Lower lobe of right lung (tissue), 2 donors: ENCODE measurements around the gene PLAC1. TPM values are rescaled to one million over a fixed set of nuclear protein-coding genes. Genes with fewer than 3 reads are reported as not detected.

Experiments
- ATAC-seq, 2 donors: fragments of 200-7000 bp; cut with Tn5 transposase; one replicate each; pipeline ENCODE4 v1.9.1; 2020 to 2022; ENCODE audit warnings: mild to moderate bottlenecking in 2 of 2, moderate library complexity in 2 of 2
- DNase-seq: peaks from one replicate; pipeline ENCODE4 v3.0.0-alpha.2; 2020
- H3K27ac ChIP-seq: fragments of 200-600 bp; one replicate; pipeline ENCODE4 v1.8.0; 2022
- H3K27me3 ChIP-seq: fragments of 200-600 bp; one replicate; pipeline ENCODE4 v1.8.0; 2022; ENCODE audit warnings: low read depth
- H3K36me3 ChIP-seq: fragments of 200-600 bp; one replicate; pipeline ENCODE4 v1.8.0; 2022; ENCODE audit warnings: mild to moderate bottlenecking
- H3K4me1 ChIP-seq: fragments of 200-600 bp; one replicate; pipeline ENCODE4 v1.8.0; 2022
- H3K4me3 ChIP-seq: fragments of 200-600 bp; one replicate; pipeline ENCODE4 v1.8.0; 2022; ENCODE audit warnings: mild to moderate bottlenecking
- H3K9me3 ChIP-seq: fragments of 200-600 bp; one replicate; pipeline ENCODE4 v1.8.0; 2022
- CTCF ChIP-seq: fragments of 200-600 bp; IDR thresholded peaks from one replicate; pipeline ENCODE4 v1.8.0; 2022; ENCODE audit warnings: antibody characterized with exemption, mild to moderate bottlenecking
- intact Hi-C: fragments of 100-400 bp; cut with DNase I; formaldehyde crosslinking; loops from one replicate; pipeline ENCODE4 v1.11.0; 2022
- total RNA-seq: library from RNA; stranded (reverse); fragmentation: NEBNext Ultra II Directional; extraction: Animal tissue kit (Norgen Biotek cat#: 25700); gene quantifications from one replicate; pipeline ENCODE4 v1.2.1, GENCODE V29; 2021
- donor health status: DM: no; HTN: yes; CAD: no; lungs with severe emphysema.

Gene PLAC1
- total RNA-seq, 1 donor from 2014 or later = not detected

- DNase-seq (no peak), ATAC-seq (no peak)
- intact Hi-C loops = no loop called here
- TF ChIP-seq CTCF = no peak
- no peaks in the 10 kb centered on the region for H3K4me1 ChIP-seq
- H3K27ac ChIP-seq = peak overlapping the region; percentile 64
- peak overlapping the region; percentile 58 for H3K4me3 ChIP-seq
- no peaks in the 10 kb centered on the region for H3K36me3 ChIP-seq
- peaks cover 29% of the 10 kb centered on the region for H3K27me3 ChIP-seq
- no peaks in the 10 kb centered on the region for H3K9me3 ChIP-seq
Measured at GRCh38 chrX:134548257-134549201, 109.7 kb downstream of the PLAC1 start.

GRCh38 chrX:134547047-134547679 is 111.1 kb downstream of the PLAC1 start:
- Histone ChIP-seq H3K4me3 (no peak overlapping the region), H3K36me3 (no peaks in the 10 kb centered on the region), H3K9me3 (no peaks in the 10 kb centered on the region), H3K27me3 (peaks cover 29% of the 10 kb centered on the region), H3K27ac (no peak overlapping the region), H3K4me1 (no peaks in the 10 kb centered on the region)
- intact Hi-C loops = no loop called here
- no peak for ATAC-seq
- TF ChIP-seq CTCF = no peak
- DNase-seq = no peak

GRCh38 chrX:134546187-134546586 is 112.1 kb downstream of the PLAC1 start:
- H3K27me3 ChIP-seq = peaks cover 29% of the 10 kb centered on the region
- DNase-seq (no peak), ATAC-seq (no peak)
- H3K36me3 ChIP-seq = no peaks in the 10 kb centered on the region
- intact Hi-C loops = no loop called here
- no peak overlapping the region for H3K27ac ChIP-seq
- no peaks in the 10 kb centered on the region for H3K4me1 ChIP-seq
- no peak overlapping the region for H3K4me3 ChIP-seq
- TF ChIP-seq CTCF = no peak
- no peaks in the 10 kb centered on the region for H3K9me3 ChIP-seq

GRCh38 chrX:134545510-134545909 is 112.8 kb downstream of the PLAC1 start:
- no peaks in the 10 kb centered on the region for H3K36me3 ChIP-seq
- H3K4me3 ChIP-seq = no peak overlapping the region
- no peaks in the 10 kb centered on the region for H3K9me3 ChIP-seq
- ATAC-seq = no peak
- peaks cover 29% of the 10 kb centered on the region for H3K27me3 ChIP-seq
- intact Hi-C loops = no loop called here
- no peaks in the 10 kb centered on the region for H3K4me1 ChIP-seq
- H3K27ac ChIP-seq = no peak overlapping the region
- DNase-seq = no peak
- no peak for TF ChIP-seq CTCF

GRCh38 chrX:134544513-134545151 is 113.6 kb downstream of the PLAC1 start:
- TF ChIP-seq CTCF = no peak
- Histone ChIP-seq H3K4me3 (peak overlapping the region; percentile 25), H3K36me3 (no peaks in the 10 kb centered on the region), H3K27me3 (peaks cover 29% of the 10 kb centered on the region), H3K4me1 (no peaks in the 10 kb centered on the region), H3K9me3 (no peaks in the 10 kb centered on the region), H3K27ac (no peak overlapping the region)
- ATAC-seq (no peak), DNase-seq (no peak)
- intact Hi-C loops = no loop called here
